H1 (cell line): ENCODE results near the gene TMEM163. TPM values are rescaled to one million over a fixed set of nuclear protein-coding genes. Genes with fewer than 3 reads are reported as not detected.

ENCODE experiments used
- ATF3 ChIP-seq: IDR thresholded peaks from 2 replicates; pipeline ENCODE4 v1.6.1; 2011; ENCODE audit warnings: low read depth, mild to moderate bottlenecking, low read length; ENCODE audit not compliant: insufficient read depth
- FOSL1 ChIP-seq: IDR thresholded peaks from 2 replicates; pipeline ENCODE4 v1.6.1; 2011; ENCODE audit warnings: mild to moderate bottlenecking, low read depth, low read length, moderate library complexity; ENCODE audit not compliant: insufficient read depth
- KDM1A ChIP-seq: fragments of 200-600, 300-600 bp; sonication (generic); IDR thresholded peaks from 2 replicates; pipeline ENCODE4 v1.7.1; 2016; ENCODE audit warnings: mild to moderate bottlenecking, low read length, borderline replicate concordance
- MAX ChIP-seq: IDR thresholded peaks from 2 replicates; pipeline ENCODE4 v1.6.1; 2012; ENCODE audit warnings: inconsistent platforms
- RNF2 ChIP-seq: fragments of 200-900, 300-1000 bp; sonication (generic); IDR thresholded peaks from 2 replicates; pipeline ENCODE4 v1.7.1; 2016; ENCODE audit warnings: borderline replicate concordance, low read depth, mild to moderate bottlenecking, antibody characterized with exemption, low read length; ENCODE audit not compliant: poor library complexity, severe bottlenecking; ENCODE audit errors: missing control alignments
- polyA plus RNA-seq, 7 experiments: library from polyadenylated mRNA; depleted of rRNA in 3 of 7; stranded (reverse) in 5 of 7; unstranded in 2 of 7; fragments of >200 nt in 5 of 7; fragments of 200-250 nt in 2 of 7; gene quantifications; 1 replicate in 5 of 7; 2 replicates in 1 of 7; 4 replicates in 1 of 7; pipeline versions ENCODE4 v1.2.1 to v1.2.3, GENCODE V29; 2011 to 2013; ENCODE audit warnings: missing spikeins in 2 of 7, mixed read lengths in 2 of 7
- total RNA-seq: library from RNA; stranded (reverse); fragmentation: NEBNext Ultra II Directional; extraction: Animal tissue kit (Norgen Biotek cat#: 25700); gene quantifications from 2 replicates; pipeline ENCODE4 v1.2.1, GENCODE V29; 2021

TMEM163 gene
- total and polyA plus RNA-seq, 2 of the 8 experiments (the other 6 are each of a cell fraction or from before 2014, with no cell fraction given): 2.8 to 3.2 TPM

GRCh38 chr2:134462791-134463698, 255.8 kb downstream of the TMEM163 start (continued):
- TF ChIP-seq RNF2 (no peak), KDM1A (no peak), MAX (no peak), ATF3 (no peak), FOSL1 (no peak)
